GM18870 (cell line): Measurements from ENCODE around the gene UBR2.
"Not testable (repeated sequence)": the region's sequence is repeated elsewhere in the genome, so short reads cannot be mapped to it uniquely, and the experiment has no call there.

Experiments
- ATAC-seq: cut with Tn5 transposase; IDR thresholded peaks from one replicate; pipeline ENCODE4 v1.9.1; 2021; ENCODE audit warnings: moderate library complexity; ENCODE audit not compliant: unreplicated experiment

The UBR2 gene

DNA sequence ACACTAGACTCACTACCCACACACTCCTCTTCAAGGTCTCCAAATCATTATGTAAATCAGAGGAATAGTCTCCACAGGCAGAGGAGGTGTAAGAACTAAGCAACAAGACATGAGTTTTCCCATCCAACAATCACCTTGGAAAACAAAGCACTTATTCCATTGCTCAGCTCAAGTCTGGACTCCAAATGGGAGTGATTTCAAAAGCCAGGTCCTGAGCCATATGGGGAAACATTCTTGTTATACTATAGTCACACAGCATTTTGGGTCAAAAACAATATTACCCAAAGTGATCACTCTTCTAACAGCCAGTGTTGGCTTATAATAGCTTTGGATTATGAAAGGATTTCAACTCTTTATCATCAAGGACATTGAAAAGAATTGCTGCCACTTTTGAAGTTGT is 162.2 kb downstream of the UBR2 start:
- ATAC-seq, result no peak

DNA sequence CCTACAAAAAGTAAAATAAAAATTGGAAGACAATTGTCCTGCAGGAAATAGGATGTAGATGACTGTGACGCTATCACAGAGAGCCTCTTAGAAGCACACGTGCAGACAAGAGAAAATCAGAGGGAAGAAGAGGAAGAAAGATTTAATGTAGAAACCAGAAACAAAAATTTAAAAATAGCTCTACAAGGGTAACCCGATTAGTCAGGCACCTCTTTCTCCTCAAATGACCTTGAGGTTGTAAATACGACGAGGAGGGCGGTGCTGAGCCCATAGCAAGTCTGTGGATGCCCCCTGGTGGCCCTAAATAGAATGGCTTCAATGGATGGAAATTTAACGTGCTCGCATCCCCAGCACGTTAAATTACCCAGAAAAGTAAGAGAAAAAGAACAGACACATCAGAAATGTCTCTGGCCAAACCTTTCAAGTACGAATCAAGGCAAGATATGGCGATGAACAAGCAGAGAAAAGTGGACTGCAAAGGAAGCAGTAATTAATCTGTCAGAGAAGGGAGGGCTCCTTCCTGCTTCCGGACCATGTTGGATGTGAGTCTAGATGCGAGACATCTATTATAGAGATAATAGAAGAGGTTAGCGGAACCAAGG is 162.8 kb downstream of the UBR2 start:
- ATAC-seq, result peak; percentile 52

DNA sequence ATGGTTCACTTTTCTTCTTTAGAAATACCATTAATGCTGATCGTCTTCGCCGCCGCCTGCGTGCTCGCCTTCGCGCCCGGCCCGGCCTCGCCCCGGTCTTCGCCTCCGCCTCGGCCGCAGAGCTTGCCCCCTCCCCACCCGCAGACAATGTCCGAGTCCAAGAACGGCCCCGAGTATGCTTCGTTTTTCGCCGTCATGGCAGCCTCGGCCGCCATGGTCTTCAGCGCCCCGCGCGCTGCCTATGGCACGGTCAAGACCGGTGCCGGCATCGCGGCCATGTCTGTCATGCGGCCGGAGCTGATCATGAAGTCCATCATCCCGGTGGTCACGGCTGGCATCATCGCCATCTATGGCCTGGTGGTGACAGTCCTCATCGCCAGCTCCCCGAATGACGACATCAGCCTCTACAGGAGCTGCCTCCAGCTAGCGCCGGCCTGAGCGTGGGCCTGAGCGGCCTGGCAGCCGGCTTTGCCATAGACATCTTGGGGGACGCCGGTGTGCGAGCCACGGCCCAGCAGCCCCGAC is 163.3 kb downstream of the UBR2 start:
- no peak for ATAC-seq

DNA sequence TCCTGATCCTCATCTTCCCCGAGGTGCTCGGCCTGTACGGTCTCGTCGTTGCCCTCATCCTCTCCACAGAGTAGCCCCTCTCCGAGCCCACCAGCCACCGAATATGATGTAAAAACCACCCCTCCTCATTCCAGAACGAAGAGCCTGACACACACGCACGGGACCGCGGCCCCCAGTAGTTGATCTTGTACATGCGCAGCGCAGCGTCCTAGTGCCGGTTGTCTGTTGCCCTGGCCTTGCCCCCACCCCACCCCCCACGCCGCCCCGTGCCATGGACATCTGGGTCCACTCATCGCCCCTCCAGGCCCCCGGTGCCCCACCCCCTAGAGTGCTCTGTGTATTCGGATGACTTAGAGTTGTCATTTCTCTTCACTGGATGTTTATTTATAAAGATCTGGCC is 163.8 kb downstream of the UBR2 start:
- no peak for ATAC-seq

DNA sequence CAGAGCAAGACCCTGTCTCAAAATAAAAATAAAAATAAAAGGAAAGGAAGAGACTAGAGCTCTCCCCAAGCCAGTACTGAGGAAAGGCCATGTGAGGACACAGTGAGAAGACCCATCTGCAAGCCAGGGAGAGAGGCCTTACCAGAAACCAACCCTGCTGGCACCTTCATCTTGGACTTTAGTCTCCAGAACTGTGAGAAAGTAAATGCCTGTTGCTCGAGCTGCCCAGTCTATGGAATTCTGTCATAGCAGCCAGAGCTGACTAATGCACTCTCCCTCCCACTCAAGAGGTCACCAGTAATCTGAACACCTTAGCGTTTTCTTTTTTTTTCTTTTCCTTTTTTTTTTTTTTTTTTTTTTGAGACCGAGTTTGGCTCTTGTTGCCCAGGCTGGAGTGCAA is 165.9 kb downstream of the UBR2 start:
- ATAC-seq, result no peak

DNA sequence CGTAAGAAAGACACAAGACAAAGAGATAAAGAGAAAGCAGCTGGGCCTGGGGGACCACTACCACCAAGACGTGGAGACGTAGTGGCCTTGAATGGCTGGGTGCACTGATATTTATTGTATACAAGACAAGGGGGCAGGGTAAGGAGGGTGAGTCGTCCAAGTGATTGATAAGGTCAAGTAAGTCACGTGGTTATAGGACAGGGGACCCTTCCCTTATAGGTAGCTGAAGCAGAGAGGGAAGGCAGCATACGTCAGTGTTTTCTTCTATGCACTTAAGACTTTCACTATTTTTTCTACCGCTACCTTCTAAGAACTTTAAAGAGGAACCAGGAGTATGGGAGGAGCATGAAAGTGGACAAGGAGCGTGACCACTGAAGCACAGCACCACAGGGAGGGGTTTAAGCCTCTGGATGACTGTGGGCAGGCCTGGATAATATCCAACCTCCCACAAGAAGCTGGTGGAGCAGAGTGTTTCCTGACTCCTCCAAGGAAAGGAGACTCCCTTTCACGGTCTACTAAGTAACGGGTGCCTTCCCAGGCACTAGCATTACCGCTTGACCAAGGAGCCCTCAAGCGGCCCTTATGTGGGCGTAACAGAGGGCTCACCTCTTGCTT is 170.1 kb downstream of the UBR2 start:
- ATAC-seq, result not testable (repeated sequence)

DNA sequence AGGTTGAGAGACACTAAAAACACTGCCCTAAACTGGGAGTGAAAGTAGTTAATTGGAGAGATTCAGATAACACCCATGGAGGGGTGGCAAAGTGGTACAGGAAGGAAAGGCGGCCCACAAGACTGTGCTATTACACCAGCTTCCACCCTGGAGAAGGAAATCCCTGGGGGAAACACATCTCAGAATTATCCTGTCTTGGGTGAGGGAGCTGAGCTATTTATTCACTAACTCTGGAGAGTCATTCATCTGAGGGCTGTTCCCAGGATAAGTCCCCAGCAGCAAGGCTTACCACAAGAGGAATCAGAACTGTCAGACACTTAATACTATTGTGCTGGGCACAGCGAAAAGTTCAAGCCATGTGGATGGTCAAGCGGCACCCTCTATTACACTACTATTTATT is 172.1 kb downstream of the UBR2 start:
- ATAC-seq, result no peak

DNA sequence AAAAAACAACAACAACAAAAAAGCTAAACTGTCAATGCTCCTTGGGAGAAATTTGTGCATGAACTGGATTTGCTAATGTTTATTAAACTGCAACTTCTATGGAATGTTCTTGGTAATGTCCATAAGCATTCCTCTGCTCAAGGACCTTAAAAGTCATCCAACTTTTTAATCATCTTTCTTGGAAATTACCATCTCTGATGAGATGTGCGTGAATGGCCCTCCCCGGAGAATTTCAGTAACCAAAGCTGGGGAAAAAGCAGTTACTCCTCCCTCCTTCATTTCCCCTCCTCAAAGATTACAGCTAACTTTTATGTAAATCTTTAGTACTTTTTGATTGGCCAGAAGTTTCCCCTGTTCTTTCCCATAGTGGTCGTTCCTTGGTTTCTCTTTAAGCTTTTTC is 176.9 kb downstream of the UBR2 start:
- no peak for ATAC-seq

DNA sequence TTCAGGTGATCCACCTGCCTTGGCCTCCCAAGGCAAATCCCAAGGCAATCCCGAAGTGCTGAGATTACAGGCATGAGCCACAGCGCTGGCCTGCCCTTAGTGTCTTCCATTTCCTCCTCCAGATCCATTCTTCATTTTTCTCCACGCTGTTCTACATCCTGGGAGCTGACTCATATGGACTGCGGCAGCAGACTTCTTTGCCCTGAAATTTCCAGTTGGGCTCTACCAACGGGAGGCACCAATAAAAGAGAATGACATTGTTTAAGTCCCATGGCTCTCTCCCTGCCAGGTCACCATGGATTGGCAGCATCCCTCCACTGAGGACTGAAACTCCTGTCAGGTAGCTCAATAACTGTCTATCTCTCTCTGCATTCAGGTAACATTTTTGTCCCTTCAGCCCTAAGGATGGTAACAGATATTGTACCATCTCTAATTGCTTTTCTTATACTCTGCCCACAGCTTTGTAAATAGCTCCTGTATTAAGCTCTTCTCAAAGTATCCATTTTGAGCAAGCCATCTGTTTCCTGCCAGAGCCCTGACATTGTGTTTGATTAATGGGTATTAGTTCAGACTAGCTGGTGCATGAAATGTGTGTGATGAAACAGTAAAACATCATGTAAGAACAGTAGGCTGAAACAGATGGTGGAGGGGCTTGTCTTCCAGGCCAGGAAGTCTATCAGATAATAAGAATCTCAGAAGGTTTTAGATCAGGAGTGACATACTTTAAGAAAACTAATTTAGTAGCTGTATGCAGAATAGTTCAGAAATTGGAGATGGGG is 178.5 kb downstream of the UBR2 start:
- ATAC-seq, result no peak
